ENCODE results near the gene GDPD5.

DNA sequence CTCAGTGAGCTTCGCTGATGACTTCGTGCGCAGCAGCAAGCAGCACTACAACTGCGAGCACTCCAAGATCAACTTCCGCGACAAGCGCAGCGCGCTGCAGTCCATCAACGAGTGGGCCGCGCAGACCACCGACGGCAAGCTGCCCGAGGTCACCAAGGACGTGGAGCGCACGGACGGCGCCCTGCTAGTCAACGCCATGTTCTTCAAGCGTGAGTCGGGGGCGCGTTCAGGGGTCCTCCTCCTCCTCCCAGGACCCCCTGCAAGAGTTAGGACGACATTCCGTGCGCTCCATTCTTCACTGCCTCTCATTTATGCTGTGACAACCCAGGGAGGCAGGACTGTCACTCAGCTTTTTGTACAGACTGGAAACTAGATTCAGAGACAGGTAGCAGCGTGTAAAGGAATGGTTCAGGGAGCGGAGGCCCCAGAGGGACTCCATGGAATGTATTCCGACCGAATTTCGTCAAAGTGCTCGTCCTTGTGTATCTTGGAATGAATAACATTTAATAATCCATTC lies 41.1 kb upstream of the GDPD5 start:
- TF ChIP-seq, protein P1, sequence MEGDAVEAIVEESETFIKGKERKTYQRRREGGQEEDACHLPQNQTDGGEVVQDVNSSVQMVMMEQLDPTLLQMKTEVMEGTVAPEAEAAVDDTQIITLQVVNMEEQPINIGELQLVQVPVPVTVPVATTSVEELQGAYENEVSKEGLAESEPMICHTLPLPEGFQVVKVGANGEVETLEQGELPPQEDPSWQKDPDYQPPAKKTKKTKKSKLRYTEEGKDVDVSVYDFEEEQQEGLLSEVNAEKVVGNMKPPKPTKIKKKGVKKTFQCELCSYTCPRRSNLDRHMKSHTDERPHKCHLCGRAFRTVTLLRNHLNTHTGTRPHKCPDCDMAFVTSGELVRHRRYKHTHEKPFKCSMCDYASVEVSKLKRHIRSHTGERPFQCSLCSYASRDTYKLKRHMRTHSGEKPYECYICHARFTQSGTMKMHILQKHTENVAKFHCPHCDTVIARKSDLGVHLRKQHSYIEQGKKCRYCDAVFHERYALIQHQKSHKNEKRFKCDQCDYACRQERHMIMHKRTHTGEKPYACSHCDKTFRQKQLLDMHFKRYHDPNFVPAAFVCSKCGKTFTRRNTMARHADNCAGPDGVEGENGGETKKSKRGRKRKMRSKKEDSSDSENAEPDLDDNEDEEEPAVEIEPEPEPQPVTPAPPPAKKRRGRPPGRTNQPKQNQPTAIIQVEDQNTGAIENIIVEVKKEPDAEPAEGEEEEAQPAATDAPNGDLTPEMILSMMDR (IDR thresholded peaks at IDR 0.05; ENCODE audit: insufficient read depth, low read length, poor library complexity, severe bottlenecking), result no peak
- no peak for TF ChIP-seq EZH2phosphoT487 (conservative IDR thresholded peaks at IDR 0.05; ENCODE audit: low read length)
